Smooth muscle cell of the brain vasculature (primary cell): ENCODE data around the gene FBXL7.

Experiments
- DNase-seq: peaks from one replicate; pipeline ENCODE4 v3.0.0-alpha.2; 2012; ENCODE audit warnings: low read depth, low spot score

FBXL7 gene

GRCh38 chr5:15538516-15538915 is 38.5 kb downstream of the FBXL7 start:
- no peak for DNase-seq

GRCh38 chr5:15539951-15540350 is 40.0 kb downstream of the FBXL7 start:
- DNase-seq = no peak

DNA sequence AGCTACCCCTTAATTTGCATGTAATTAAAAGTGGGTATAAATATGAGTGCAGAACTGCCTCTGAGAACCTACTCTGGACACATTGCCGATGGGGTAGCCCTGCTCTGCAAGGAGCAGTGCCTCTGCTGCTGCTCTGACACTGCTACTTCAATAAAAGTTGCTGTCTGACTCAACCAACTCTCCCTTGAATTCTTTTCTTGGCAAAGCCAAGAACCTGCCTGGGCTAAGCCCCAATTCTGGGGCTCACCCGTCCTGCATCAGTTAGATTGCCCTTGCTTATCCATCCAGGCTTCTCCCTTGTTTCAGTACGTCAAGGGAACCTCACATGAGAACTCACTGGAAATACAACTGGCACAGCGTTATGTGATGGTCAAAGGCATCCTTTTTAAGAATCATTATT is 44.1 kb downstream of the FBXL7 start:
- DNase-seq = no peak

DNA sequence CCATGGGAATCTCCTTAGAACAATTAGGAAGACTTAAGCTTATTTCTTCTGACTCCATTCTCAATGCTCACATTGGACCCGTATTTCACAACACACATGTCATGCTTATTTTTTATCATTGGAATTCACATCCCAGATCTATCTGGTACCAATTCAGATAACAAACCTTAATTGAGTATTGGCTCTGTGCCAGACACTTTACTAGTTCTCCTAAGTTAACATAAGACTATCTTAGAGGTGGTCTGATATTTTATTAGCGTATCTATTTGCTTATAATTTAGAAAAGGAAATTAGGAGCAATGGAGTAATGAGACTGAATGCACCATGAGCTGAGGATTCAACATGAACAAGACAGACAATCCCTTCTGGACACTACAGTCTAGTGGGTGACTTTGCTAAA is 45.1 kb downstream of the FBXL7 start:
- no peak for DNase-seq

- DNase-seq = no peak
These were observed 47.4 kb downstream of the FBXL7 start for GRCh38 chr5:15547261-15547839.

DNA sequence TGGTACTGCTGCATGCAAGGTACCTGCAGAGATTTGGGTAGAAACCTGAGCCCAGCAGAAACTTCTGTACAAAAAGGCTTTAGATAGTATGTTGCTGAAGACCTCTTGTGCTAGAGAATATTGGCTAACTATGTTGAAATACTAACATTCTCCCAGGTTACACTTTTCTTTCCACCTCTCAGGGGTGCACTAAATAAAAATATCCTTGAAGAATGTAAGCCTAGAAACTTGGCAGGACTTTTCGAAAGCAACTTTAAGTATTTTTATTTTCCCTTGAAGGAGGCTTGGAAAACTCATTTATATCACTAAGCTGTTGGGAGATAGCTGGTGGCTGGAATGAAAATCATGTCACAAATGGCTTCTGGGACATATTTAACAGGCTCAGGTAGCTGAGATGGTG is 50.0 kb downstream of the FBXL7 start:
- no peak for DNase-seq

- no peak for DNase-seq
These were observed 50.6 kb downstream of the FBXL7 start for GRCh38 chr5:15550502-15551112.

GRCh38 chr5:15551113-15551504 is 51.1 kb downstream of the FBXL7 start:
- no peak for DNase-seq

- DNase-seq = no peak
These were observed 54.6 kb downstream of the FBXL7 start for GRCh38 chr5:15554542-15554941.

- no peak for DNase-seq
These were observed 55.2 kb downstream of the FBXL7 start for GRCh38 chr5:15555176-15555575.

GRCh38 chr5:15558240-15558639 is 58.3 kb downstream of the FBXL7 start:
- no peak for DNase-seq

DNA sequence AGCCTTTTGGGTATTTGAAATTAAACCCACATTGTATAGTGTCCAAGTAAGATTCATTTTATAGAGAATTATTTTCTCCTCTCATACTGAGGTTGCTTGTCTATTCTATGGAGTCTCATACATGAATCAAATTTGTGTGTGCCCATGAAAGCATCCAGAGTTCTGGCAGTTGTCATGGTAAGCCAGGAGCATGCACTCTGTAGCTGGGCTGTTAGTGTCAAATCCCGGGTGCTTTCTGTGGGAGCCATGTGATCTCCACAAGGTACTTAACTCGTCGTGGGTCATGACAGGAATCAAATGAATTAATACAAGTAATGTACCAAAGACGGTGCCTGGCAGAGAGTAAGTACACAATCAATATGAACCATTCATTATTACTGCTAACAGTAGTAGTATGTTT is 58.7 kb downstream of the FBXL7 start:
- DNase-seq = no peak

GRCh38 chr5:15560421-15560820 is 60.4 kb downstream of the FBXL7 start:
- no peak for DNase-seq

- DNase-seq = no peak
These were observed 64.5 kb downstream of the FBXL7 start for GRCh38 chr5:15564523-15564922.

GRCh38 chr5:15564957-15565356 is 65.0 kb downstream of the FBXL7 start:
- DNase-seq = no peak

GRCh38 chr5:15566306-15566705 is 66.3 kb downstream of the FBXL7 start:
- no peak for DNase-seq

DNA sequence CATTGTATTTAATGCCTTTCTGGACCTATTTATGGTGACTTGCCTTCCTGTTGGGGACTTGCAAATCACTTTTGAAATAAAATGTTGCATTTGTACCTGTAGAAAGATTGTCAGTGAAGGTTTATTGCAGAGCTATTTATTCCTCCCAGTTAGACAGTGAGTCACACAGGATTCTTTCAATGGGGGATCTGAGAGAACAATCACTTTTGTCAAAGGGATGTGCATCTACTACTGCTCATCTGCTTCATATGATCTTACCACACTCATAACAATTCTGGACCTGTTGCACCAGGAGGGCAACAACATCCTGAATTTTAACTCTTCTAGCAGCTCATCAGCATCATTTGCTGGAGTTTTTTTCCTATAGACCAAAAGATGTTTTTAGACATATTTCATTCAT is 66.8 kb downstream of the FBXL7 start:
- no peak for DNase-seq

GRCh38 chr5:15570491-15570890 is 70.5 kb downstream of the FBXL7 start:
- no peak for DNase-seq

DNA sequence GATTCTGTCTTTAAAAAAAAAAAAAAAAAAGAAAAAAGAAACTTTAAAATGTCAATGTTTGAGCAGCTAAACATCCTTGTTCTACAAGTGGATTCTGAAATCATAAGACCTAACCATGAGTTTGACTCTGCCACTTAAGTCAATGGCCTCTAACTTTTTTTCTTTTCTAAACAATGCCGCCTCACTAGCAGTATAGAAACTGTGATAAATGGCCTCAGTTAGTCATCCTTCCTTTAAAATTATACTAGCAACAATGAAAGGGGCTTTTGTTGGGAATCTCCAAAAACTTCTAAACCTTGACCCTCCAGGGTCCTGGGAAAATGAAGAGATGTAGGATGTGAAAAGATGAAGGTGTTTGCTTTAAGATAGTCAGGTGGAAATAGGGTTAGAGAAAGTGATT is 71.1 kb downstream of the FBXL7 start:
- no peak for DNase-seq

- DNase-seq = no peak
These were observed 71.6 kb downstream of the FBXL7 start for GRCh38 chr5:15571618-15572017.

DNA sequence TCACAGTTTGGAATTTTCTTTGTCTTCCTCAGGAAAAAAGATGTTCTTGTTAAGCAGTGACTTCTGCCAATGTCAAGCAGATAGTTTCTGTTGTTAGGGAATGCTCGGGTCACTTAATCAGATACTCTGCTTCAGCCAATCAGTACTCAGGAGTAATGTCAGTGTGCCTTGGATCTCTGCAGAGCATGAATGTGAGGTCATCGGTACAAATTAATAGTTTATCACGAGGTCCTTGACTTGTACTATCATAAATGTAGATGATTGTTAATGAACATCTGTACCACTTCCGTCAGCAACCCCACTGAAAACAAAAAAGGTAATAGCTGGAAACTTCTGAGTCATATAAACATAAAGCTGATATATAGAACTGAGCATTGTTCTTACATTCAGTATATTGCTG is 73.6 kb downstream of the FBXL7 start:
- DNase-seq = no peak

GRCh38 chr5:15574128-15574527 is 74.1 kb downstream of the FBXL7 start:
- DNase-seq = no peak

DNA sequence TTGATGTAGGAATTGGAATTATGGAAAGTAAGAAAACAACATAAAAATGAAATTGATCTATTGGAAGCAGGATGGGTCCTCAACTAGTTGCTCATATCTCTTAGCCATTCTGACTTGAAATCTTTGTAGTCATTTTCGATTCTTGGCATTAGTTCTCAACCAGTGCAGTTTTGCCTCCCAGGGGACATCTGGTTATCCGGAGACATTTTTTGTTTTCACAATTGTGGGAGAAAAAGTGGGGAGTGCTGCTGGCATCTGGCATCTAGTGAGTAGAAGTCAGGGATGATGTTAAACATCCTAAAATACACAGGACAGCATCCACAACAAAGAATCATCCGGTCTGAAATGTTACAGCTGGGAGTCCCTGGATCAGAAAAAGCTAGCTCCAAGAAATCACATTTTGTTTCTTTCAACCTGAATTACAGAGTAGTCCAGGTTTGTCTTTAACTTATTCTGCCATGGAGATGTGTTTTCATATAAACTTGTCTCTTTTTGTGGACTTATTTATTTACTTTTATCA is 74.9 kb downstream of the FBXL7 start:
- peak; percentile 17 for DNase-seq

DNA sequence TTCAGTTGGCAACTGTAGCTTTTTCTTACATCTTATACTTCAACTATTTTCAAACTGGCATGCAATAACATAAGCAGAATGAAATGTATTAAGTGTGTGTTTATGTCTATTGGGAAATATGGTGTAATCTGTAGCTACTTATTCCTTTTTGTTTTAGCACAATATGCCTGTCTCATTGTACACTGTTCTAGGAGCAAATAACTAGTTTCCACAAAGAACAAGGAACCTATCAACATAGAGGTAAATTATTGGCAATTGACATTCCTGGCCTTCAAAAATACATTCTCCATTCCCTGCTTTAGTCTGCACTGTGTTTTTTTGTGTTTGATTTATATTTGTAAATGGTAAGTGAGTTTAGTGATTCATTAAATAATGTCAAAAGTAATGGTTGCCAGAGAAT is 75.7 kb downstream of the FBXL7 start:
- DNase-seq = no peak
